ENCODE measurements around the gene MT1X.
A peak's percentile ranks its signal among the peaks of the same experiment; 100 is the strongest.
"Not testable (repeated sequence)": the region's sequence is repeated elsewhere in the genome, so short reads cannot be mapped to it uniquely, and the experiment has no call there.

MT1X gene

GRCh38 chr16:56652600-56652999 is 29.7 kb upstream of the MT1X start:
- intact Hi-C loops (cut with DNase I) = no loop called here
- DNase-seq = no peak

- intact Hi-C loops (cut with DNase I) = no loop called here
- DNase-seq = no peak
These were observed 29.1 kb upstream of the MT1X start for GRCh38 chr16:56653218-56653617.

GRCh38 chr16:56657555-56658326 is 24.5 kb upstream of the MT1X start, which contains the start of gene MT1F:
TSS of gene MT1F (plus strand) at chr16:56657959. CDS start at chr16:56658059, 100 bp downstream.
- intact Hi-C loops (cut with DNase I) = no loop called here
- DNase-seq = peak in 7 of 10 donors; percentile 28 to 83 (median 40)

GRCh38 chr16:56658327-56658875 is 23.9 kb upstream of the MT1X start:
- DNase-seq = peak in 3 of 10 donors; percentile 22 to 66 (median 63)
- intact Hi-C loops (cut with DNase I) = no loop called here

- DNase-seq = peak in 4 of 10 donors; percentile 28 to 87 (median 66)
These were observed 19.6 kb upstream of the MT1X start for GRCh38 chr16:56662357-56663354.

GRCh38 chr16:56664506-56664905 is 17.8 kb upstream of the MT1X start:
- intact Hi-C loops (cut with DNase I) = no loop called here
- no peak for DNase-seq

More at GRCh38 chr16:56662357-56663354, 19.6 kb upstream of the MT1X start:
- intact Hi-C loops (cut with DNase I) = no loop called here

GRCh38 chr16:56665286-56666261 is 16.7 kb upstream of the MT1X start:
- DNase-seq; intact Hi-C loops (cut with DNase I): not testable (repeated sequence)

GRCh38 chr16:56667581-56668571 is 14.4 kb upstream of the MT1X start, which contains the start of gene MT1G:
TSS of gene MT1G (minus strand) at chr16:56668065. CDS start at chr16:56667993, 72 bp downstream.
- intact Hi-C loops (cut with DNase I) = no loop called here
- DNase-seq = peak in 4 of 10 donors; percentile 29 to 86 (median 78)

GRCh38 chr16:56669005-56669839 is 13.0 kb upstream of the MT1X start, which contains the start of gene MT1H:
TSS of gene MT1H (plus strand) at chr16:56669814. CDS start at chr16:56669885, 71 bp downstream.
- intact Hi-C loops (cut with DNase I) = no loop called here
- peak in 2 of 10 donors; percentile 59 to 79 for DNase-seq

- intact Hi-C loops (cut with DNase I) = no loop called here
- DNase-seq = peak in 1 of 10 donors; percentile 31
These were observed 12.2 kb upstream of the MT1X start for GRCh38 chr16:56669840-56670619.

- intact Hi-C loops (cut with DNase I) = no loop called here
- DNase-seq = peak in 2 of 10 donors; percentile 16 to 27
These were observed 11.7 kb upstream of the MT1X start for GRCh38 chr16:56670620-56670934.

- intact Hi-C loops (cut with DNase I) = not testable (repeated sequence)
These were observed 10.6 kb upstream of the MT1X start for GRCh38 chr16:56671691-56672090.

GRCh38 chr16:56672171-56672570 is 10.1 kb upstream of the MT1X start:
- DNase-seq = peak in 1 of 10 donors; percentile 5
- intact Hi-C loops (cut with DNase I) = not testable (repeated sequence)

More at GRCh38 chr16:56671691-56672090, 10.6 kb upstream of the MT1X start:
- DNase-seq = not testable (repeated sequence)

- intact Hi-C loops (cut with DNase I) = no loop called here
- DNase-seq = peak in 1 of 10 donors; percentile 12
These were observed 9.3 kb upstream of the MT1X start for GRCh38 chr16:56672761-56673536.

- intact Hi-C loops (cut with DNase I) = no loop called here
- DNase-seq = peak in 1 of 10 donors; percentile 73
These were observed 8.3 kb upstream of the MT1X start for GRCh38 chr16:56673921-56674320.

- intact Hi-C loops (cut with DNase I); DNase-seq: not testable (repeated sequence)
These were observed 7.7 kb upstream of the MT1X start for GRCh38 chr16:56674570-56674969.
